HG02981 (cell line): ENCODE data around the gene KCTD12.
"Not testable (repeated sequence)": the region's sequence is repeated elsewhere in the genome, so short reads cannot be mapped to it uniquely, and the experiment has no call there.

Experiments
- ATAC-seq: cut with Tn5 transposase; IDR thresholded peaks from one replicate; pipeline ENCODE4 v1.9.1; 2021; ENCODE audit warnings: mild to moderate bottlenecking, moderate library complexity; ENCODE audit not compliant: unreplicated experiment

KCTD12 gene

GRCh38 chr13:76886292-76887075 lies at the start of gene KCTD12:
Gene KCTD12 (minus strand): TSS chr13:76886405. CDS start chr13:76886148, 257 bp downstream.
- ATAC-seq, result peak; percentile 63

DNA sequence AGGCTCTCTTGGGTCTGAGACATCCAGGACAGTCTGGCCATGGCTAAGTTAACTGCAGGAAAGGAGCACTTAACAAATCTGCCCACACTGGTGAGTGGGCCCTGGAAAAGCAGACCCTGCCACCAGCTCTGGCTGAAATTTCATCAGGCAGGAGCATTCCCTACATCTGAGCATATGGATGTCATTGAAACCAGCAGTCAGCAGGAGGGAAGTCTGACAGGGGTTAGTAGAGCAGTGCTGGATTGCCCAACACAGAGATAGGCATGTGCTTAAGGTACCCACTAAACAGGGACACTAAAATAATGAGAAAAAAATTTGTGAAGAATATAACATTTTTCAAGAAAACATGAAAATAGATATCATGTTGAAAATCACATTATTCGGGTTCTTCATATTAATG lies 48.5 kb upstream of the KCTD12 start:
- no peak for ATAC-seq

DNA sequence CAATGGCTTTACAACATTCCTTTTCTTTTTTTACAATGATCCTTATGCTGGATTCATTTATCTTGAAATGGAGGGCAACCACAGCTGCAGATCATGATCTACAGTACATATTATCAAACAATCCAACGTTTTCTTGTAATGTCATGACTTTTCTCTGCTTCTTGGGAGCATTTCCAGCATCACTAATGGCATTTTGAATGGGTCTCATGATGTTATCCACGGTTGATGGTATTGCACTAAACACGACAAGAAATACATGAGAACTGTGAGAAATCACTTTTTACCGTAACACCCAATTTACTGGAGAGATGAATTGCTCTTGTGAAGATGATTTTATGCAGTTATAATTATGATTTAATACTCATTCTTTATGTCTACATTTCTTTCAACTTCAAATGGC lies 45.9 kb upstream of the KCTD12 start:
- ATAC-seq, result no peak

- ATAC-seq, result no peak
Measured at GRCh38 chr13:76929851-76930374, 43.7 kb upstream of the KCTD12 start.

DNA sequence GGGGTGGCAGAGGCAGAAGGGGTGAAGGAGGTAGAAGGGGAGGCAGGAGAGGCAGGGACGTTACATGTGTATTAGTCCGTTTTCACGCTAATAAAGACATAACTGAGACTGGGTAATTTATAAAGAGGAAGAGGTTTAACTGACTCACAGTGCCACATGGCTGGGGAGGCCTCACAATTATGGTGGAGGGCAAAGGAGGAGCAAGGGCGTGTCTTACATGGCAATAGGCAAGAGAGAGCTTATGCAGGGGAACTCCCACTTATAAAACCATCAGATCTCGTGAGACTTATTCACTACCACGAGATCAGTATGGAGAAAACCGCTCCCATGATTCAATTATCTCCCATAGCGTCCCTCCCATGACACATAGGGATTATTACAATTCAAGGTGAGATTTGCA lies 43.1 kb upstream of the KCTD12 start:
- ATAC-seq, result no peak

DNA sequence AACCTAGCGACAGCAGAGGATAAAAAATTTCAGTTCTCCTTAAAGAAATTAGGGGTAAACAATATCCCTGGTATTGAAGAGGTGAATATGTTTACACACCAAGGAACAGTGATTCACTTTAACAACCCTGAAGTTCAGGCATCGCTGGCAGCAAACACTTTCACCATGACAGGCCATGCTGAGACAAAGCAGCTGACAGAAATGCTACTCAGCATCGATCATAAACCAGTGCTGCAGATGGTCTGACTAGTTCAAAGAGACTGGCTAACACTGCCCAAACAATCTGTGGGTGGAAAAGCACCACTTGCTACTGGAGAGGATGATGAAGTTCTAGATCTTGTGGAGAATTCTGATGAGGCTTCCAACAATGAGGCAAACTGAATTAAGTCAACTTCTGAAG lies 42.3 kb upstream of the KCTD12 start:
- no peak for ATAC-seq

- no peak for ATAC-seq
Measured at GRCh38 chr13:76927955-76928354, 41.8 kb upstream of the KCTD12 start.

GRCh38 chr13:76925115-76925514 lies 38.9 kb upstream of the KCTD12 start:
- ATAC-seq, result no peak

DNA sequence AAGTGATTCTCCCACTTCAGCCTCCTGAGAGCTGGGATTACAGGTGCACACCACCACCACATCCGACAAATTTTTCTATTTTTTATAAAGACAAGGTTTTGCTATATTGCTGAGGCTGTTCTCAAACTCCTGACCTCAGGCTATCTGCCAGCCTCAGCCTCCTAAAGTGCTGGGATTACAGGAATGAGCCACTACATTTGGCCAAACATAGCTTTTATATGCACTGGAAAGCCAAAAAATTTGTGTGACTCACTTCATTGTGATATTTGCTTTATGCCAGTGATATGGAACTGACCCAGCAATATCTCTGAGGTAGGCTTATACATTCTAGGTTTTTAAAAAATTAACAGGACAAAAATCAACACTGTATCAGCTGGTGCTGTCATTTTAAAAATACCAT lies 35.3 kb upstream of the KCTD12 start:
- no peak for ATAC-seq

GRCh38 chr13:76917755-76918481 lies 31.7 kb upstream of the KCTD12 start:
- not testable (repeated sequence) for ATAC-seq

DNA sequence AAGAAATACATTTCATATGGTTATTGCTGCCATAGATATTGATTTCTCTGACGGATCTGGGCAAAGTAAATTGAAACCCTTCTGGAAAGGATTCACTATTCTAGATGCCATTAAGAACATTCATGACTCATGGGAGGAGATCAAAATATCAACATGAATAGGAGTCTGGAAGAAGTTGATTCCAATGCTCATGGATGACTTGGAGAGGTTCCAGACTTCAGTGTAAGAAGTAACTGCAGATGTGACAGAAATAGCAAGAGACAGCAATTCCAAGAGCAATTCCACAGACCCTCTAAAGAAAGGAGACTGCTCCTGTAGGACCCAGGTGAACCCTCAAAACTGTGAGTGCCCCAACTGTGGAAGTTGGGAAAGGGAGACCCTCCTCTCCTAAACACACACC lies 30.9 kb upstream of the KCTD12 start:
- ATAC-seq, result no peak

GRCh38 chr13:76913898-76914297 lies 27.7 kb upstream of the KCTD12 start:
- ATAC-seq, result no peak

- no peak for ATAC-seq
Measured at GRCh38 chr13:76912476-76912875, 26.3 kb upstream of the KCTD12 start.

DNA sequence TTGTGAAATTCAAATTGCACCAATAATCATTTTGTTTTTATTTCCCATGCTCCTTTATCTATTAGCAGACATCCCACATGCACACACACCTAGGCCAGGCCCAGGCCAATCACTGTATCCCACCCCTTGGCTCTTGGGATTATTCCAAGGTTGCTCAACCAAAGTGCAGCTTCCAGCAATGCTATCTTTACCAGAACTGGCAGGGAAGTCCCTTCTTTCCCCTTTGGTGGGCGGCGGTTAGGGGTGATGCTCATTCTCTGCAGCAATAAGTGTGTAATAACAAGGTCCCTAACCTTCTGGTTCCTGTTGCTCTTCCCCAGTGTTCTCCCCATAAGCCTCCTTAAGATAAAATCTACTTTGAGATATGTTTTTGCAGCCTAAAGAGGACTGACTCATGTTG lies 18.3 kb upstream of the KCTD12 start:
- ATAC-seq, result no peak

GRCh38 chr13:76903544-76904162 lies 17.4 kb upstream of the KCTD12 start:
- peak; percentile 97 for ATAC-seq

DNA sequence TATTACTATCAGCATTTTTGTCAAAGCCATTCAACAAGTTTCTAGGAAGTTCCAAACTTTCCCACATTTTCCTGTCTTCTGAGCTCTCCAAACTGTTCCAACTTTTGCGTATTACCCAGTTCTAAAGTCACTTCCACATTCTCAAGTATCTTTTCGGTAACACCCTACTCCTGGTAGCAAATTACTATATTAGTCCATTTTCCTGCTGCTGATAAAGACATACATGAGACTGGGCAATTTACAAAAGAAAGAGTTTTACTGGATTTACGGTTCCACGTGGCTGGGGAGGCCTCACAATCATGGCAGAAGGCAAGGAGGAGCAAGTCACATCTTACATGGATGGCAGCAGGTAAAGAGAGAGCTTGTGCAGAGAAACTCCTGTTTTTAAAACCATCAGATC lies 12.9 kb upstream of the KCTD12 start:
- ATAC-seq, result not testable (repeated sequence)

DNA sequence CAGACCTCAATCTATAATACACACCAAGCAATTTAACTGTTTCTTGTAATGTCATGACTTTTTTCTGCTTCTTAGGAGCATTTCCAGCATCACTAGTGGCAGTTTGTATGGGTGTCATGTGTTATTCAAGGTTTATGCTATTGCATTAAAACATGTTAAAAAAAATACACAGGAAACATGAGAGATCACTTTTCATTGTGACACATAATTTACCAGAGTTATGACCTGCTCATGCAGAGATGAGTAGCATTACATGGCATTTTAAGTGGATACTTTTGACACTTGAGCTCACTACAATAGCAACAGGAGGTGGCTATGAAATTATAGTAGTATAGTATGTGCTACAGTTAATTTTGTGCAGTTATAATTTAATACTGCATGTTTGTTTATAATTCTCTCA lies 11.0 kb upstream of the KCTD12 start:
- ATAC-seq, result not testable (repeated sequence)

DNA sequence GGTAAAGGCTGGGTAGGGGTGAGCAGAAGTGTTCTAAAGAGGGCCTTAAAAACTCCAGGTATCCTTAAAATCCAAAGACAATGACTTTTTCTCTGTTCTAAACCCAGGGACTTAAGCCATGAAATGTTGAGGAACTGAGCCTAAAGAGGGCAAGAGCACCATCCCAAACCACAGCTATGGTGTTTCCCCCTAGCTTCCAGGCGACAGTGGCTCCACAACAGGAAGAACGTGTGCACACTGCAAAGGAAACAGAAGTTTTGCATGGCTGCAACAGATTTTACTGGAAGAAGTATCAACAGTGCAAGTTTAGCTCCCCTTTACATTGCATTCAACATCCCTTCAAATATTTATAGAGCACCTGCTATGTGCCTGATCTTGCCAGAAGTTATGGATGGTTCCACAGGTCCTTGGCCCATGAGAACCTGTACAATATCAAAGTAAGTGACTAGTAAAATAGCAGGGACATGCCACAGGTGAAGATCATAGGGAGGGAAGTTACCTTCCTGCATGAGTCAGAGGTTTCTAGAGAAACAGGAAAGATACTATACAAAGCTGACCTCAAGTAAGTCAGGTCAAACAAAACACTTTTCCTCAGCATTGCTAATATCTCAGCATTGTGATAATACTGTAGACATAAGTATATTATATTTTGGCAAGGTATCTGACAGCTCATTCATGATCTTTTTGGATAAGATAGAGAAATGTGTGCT lies 8.4 kb upstream of the KCTD12 start:
- ATAC-seq, result no peak

DNA sequence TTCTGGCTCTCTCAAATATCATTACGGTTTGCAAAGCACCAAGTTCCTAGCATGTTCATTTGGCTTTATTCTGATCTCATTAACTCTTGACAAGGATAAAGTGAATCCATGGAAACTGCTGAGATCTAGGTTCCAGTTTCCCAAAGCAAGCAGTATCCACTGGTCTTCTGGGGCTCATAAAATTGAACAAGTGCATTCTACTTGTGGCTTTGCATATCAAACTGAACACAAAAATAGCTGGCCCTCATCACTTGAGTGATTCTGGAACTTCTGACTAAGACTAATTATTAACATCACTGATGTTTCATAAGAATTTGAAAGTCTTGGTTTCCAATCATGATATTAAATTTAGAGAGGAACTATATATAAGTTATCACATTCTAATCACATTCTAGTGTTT lies 6.3 kb upstream of the KCTD12 start:
- ATAC-seq, result peak; percentile 55

DNA sequence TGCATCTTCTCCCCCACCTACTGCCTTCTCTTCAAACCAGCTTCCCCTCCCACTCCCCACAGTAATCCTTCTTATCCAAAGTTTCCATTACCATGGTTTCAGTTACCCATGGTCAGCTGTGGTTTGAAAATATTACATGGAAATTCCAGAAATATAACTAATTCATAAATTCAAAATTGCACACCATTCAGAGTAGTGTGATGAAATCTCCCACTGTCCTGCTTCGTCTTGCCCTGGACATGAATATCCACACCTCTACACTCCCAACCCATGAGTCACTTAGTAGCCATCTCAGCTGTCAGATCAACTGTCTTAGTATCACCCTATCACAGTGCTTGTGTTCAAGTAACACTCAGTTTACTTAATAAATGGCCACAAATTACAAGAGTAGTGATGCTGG lies 3.8 kb upstream of the KCTD12 start:
- no peak for ATAC-seq

- no peak for ATAC-seq
Measured at GRCh38 chr13:76889254-76889653, 3.0 kb upstream of the KCTD12 start.
